HEK293 (cell line): Measurements from ENCODE around the gene TBCE.

Experiments
- ZSCAN30 ChIP-seq: fragments of 450-650 bp; IDR thresholded peaks from 2 replicates; pipeline ENCODE4 v1.5.1; 2018; ENCODE audit warnings: missing biosample characterization, mild to moderate bottlenecking, missing genetic modification characterization, moderate library complexity
- TF ChIP-seq, protein P1 (sequence below): fragments of 450-650 bp; formaldehyde crosslinking; IDR thresholded peaks from 2 replicates; pipeline ENCODE4 v1.5.1; 2016; ENCODE audit warnings: missing biosample characterization, missing genetic modification characterization, low read depth

DNA sequence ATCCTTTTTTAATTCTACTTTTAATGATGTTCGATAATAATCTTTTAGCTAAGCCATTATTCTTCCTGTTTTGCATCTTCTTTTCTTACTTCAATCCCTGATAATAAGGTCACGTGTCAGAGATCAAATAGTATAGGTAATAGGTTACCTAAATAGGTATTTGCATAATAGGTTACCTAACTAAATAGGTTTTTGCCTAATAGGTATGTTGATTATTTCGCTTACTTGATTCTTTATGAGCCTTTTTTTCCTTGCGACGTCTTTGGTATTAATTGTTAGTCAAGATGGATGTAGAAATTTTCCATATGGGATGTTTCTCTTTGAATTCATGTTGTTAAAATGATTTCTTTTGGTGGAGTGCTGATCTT, 36.3 kb upstream of the TBCE start:
- no peak for TF ChIP-seq ZSCAN30 (tag by site-specific recombination)
- TF ChIP-seq, protein P1, sequence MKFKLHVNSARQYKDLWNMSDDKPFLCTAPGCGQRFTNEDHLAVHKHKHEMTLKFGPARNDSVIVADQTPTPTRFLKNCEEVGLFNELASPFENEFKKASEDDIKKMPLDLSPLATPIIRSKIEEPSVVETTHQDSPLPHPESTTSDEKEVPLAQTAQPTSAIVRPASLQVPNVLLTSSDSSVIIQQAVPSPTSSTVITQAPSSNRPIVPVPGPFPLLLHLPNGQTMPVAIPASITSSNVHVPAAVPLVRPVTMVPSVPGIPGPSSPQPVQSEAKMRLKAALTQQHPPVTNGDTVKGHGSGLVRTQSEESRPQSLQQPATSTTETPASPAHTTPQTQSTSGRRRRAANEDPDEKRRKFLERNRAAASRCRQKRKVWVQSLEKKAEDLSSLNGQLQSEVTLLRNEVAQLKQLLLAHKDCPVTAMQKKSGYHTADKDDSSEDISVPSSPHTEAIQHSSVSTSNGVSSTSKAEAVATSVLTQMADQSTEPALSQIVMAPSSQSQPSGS = no peak
